ENCODE data around the gene VWA8. TPM values are rescaled to one million over a fixed set of nuclear protein-coding genes. Genes with fewer than 3 reads are reported as not detected.

VWA8 gene
- total and polyA plus RNA-seq, 2 of the 8 experiments (the other 6 are each of a cell fraction or from before 2014, with no cell fraction given), result 5.9 to 19.6 TPM

- Histone ChIP-seq H4K5ac (ENCODE audit: insufficient read length, low read depth, low read length) (no peak overlapping the region), H2AFZ (ENCODE audit: low read length) (no peak overlapping the region), H3K18ac (ENCODE audit: extremely low read depth, low read length) (no peak overlapping the region), H4K91ac (replicated peaks; ENCODE audit: insufficient read length, low read length) (no peak overlapping the region), H3K4me1 (replicated peaks in 1 of 4; ENCODE audit: control insufficient read depth in 3 of 4, insufficient read depth in 4 of 4, low read length in 3 of 4) (no peaks in the 10 kb centered on the region), H3K79me1 (ENCODE audit: low read depth, low read length) (no peaks in the 10 kb centered on the region), H4K20me1 (replicated peaks in 1 of 2; ENCODE audit: control insufficient read depth in 1 of 2, insufficient read depth in 2 of 2, low read length in 2 of 2) (no peaks in the 10 kb centered on the region), H2BK5ac (ENCODE audit: low read depth, low read length) (no peak overlapping the region), H3K4me3 (ENCODE audit: extremely low read depth in 1 of 4, insufficient read depth in 2 of 4, low read depth in 3 of 4, low read length in 4 of 4) (no peak overlapping the region), H2BK120ac (replicated peaks; ENCODE audit: low read depth, low read length) (no peak overlapping the region), H3K4ac (replicated peaks; ENCODE audit: insufficient read length, low read depth, low read length) (no peak overlapping the region), H2AK5ac (ENCODE audit: low read depth, low read length) (no peak overlapping the region), H2BK20ac (ENCODE audit: low read length) (no peak overlapping the region), H3K27me3 (replicated peaks in 1 of 4; ENCODE audit: control insufficient read depth in 3 of 4, extremely low read depth in 1 of 4, insufficient read depth in 3 of 4, low read length in 3 of 4) (no peaks in the 10 kb centered on the region), H3K4me2 (ENCODE audit: insufficient read depth in 1 of 2, low read depth in 2 of 2, low read length in 2 of 2) (no peak overlapping the region), H3K9ac (replicated peaks in 1 of 4; ENCODE audit: extremely low read depth in 1 of 4, low read depth in 3 of 4, low read length in 3 of 4) (no peak overlapping the region), H2BK12ac (ENCODE audit: low read depth, low read length) (no peak overlapping the region), H3K9me3 (ENCODE audit: insufficient read depth in 2 of 2, low read depth in 1 of 2, low read length in 1 of 2) (no peaks in the 10 kb centered on the region), H3K23me2 (ENCODE audit: low read depth, low read length) (no peaks in the 10 kb centered on the region), H4K8ac (ENCODE audit: extremely low read depth, insufficient read depth, low read length) (no peak overlapping the region), H3K23ac (ENCODE audit: insufficient read length) (no peak overlapping the region), H3K14ac (ENCODE audit: insufficient read length) (no peak overlapping the region), H3K79me2 (ENCODE audit: control insufficient read depth in 1 of 2, insufficient read depth in 2 of 2, low read length in 2 of 2) (no peaks in the 10 kb centered on the region), H3K27ac (ENCODE audit: low read depth, low read length) (no peak overlapping the region), H2BK15ac (ENCODE audit: low read length) (no peak overlapping the region), H3K36me3 (ENCODE audit: control insufficient read depth in 2 of 4, insufficient read depth in 4 of 4, low read length in 3 of 4) (no peaks in the 10 kb centered on the region), H3K56ac (replicated peaks; ENCODE audit: insufficient read length, low read depth, low read length) (no peak overlapping the region)
- POLR2A ChIA-PET (ENCODE audit: partially characterized antibody), result no interaction called here
- CTCF ChIA-PET (ENCODE audit: partially characterized antibody), result interaction anchor here (0.9 to 1.5 kb wide), 4 partner anchors 8 to 53 kb away, joined by 3 to 4 read pairs (median 4); no protein-coding TSS in a partner anchor
- 92% methylated on average over 4 of the region's 4 CpGs; no CpG with 5 or more reads in 1 of the 2 experiments for WGBS, 2 experiments (ENCODE audit: extremely low coverage in 1 of 2, insufficient coverage in 1 of 2, insufficient read length in 1 of 2, insufficient replicate concordance in 2 of 2, low coverage in 1 of 2, low lambda C conversion rate in 2 of 2, missing lambda C conversion rate in 1 of 2)
- FAIRE-seq, result no peak
- DNase-seq (ENCODE audit: low read depth in 1 of 2, low spot score in 2 of 2), result no peak
- TF ChIP-seq SP4 (IDR thresholded peaks at IDR 0.05; ENCODE audit: low read length), result no peak
- TF ChIP-seq KDM5A (IDR thresholded peaks at IDR 0.05; ENCODE audit: low read length), result no peak
- no peak for TF ChIP-seq CHD1 (IDR thresholded peaks at IDR 0.05; ENCODE audit: low read depth, low read length)
- TF ChIP-seq CHD2 (IDR thresholded peaks at IDR 0.05; ENCODE audit: low read length), result no peak
- no peak for TF ChIP-seq SP2 (IDR thresholded peaks at IDR 0.05; ENCODE audit: low read length)
- TF ChIP-seq TBP (IDR thresholded peaks at IDR 0.05; ENCODE audit: low read depth, low read length), result no peak
- TF ChIP-seq TCF12 (IDR thresholded peaks at IDR 0.05; ENCODE audit: low read depth, low read length), result no peak
- no peak for TF ChIP-seq RBBP5 (IDR thresholded peaks at IDR 0.05; ENCODE audit: borderline replicate concordance, low read depth, low read length)
- TF ChIP-seq BACH1 (IDR thresholded peaks at IDR 0.05; ENCODE audit: low read length), result no peak
- no peak for TF ChIP-seq POLR2A (IDR thresholded peaks at IDR 0.05; ENCODE audit: control extremely low read depth in 1 of 2, low read depth in 2 of 2, low read length in 2 of 2)
- no peak for TF ChIP-seq TAF7 (optimal IDR thresholded peaks at IDR 0.05; ENCODE audit: borderline replicate concordance, low read depth, low read length)
Observed at GRCh38 chr13:41981951-41982715, 21.2 kb upstream of the VWA8 start.
